SU-DHL-6 (cell line): ENCODE data around the gene GPR160.

Experiments
- EZH2phosphoT487 ChIP-seq: fragments of 200-600 bp; sonication (generic), shearing (Covaris generic); conservative IDR thresholded peaks from 2 replicates; pipeline ENCODE4 v1.6.1; 2018; ENCODE audit warnings: mild to moderate bottlenecking, antibody characterized with exemption, low read length, moderate library complexity, mixed read lengths
- TF ChIP-seq, protein P1 (sequence below): fragments of 200-600 bp; sonication (generic); IDR thresholded peaks from one replicate; pipeline ENCODE4 v1.5.1; 2017; ENCODE audit warnings: antibody characterized with exemption, mild to moderate bottlenecking, low read length, moderate library complexity; ENCODE audit not compliant: insufficient read depth, poor library complexity, severe bottlenecking

DNA sequence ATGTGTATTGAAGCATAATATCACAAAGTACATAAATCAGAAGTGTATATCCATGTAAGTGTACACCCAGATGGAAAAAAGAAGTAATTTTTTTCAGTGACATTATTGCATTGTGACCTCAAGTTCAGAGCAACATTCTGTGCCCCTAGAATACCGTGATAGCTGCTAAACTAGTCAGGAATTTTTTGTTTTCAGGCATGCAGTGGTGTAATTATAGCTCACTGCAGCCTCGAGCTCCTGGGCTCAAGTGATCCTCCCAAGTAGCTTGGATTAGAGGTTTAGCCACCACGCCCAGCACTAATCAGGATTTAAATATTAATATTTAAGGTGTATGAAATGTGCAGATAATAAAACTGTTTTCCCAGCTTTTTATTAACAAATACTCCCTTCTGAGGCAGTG is 45.6 kb upstream of the GPR160 start:
- TF ChIP-seq, protein P1, sequence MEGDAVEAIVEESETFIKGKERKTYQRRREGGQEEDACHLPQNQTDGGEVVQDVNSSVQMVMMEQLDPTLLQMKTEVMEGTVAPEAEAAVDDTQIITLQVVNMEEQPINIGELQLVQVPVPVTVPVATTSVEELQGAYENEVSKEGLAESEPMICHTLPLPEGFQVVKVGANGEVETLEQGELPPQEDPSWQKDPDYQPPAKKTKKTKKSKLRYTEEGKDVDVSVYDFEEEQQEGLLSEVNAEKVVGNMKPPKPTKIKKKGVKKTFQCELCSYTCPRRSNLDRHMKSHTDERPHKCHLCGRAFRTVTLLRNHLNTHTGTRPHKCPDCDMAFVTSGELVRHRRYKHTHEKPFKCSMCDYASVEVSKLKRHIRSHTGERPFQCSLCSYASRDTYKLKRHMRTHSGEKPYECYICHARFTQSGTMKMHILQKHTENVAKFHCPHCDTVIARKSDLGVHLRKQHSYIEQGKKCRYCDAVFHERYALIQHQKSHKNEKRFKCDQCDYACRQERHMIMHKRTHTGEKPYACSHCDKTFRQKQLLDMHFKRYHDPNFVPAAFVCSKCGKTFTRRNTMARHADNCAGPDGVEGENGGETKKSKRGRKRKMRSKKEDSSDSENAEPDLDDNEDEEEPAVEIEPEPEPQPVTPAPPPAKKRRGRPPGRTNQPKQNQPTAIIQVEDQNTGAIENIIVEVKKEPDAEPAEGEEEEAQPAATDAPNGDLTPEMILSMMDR: no peak
- TF ChIP-seq EZH2phosphoT487: no peak
